HG03135 (cell line): ENCODE measurements around the gene DHX40.
"Not testable (repeated sequence)": the region's sequence is repeated elsewhere in the genome, so short reads cannot be mapped to it uniquely, and the experiment has no call there.

Experiments used
- ATAC-seq: cut with Tn5 transposase; IDR thresholded peaks from one replicate; pipeline ENCODE4 v1.9.1; 2021; ENCODE audit warnings: mild to moderate bottlenecking, moderate library complexity; ENCODE audit not compliant: unreplicated experiment

DHX40 gene

GRCh38 chr17:59627274-59627673 is 61.9 kb downstream of the DHX40 start:
- no peak for ATAC-seq

- no peak for ATAC-seq
Observed at GRCh38 chr17:59627770-59628171, 62.4 kb downstream of the DHX40 start.

- ATAC-seq = no peak
Observed at GRCh38 chr17:59629174-59629573, 63.8 kb downstream of the DHX40 start.

- no peak for ATAC-seq
Observed at GRCh38 chr17:59631276-59631675, 65.9 kb downstream of the DHX40 start.

- ATAC-seq = no peak
Observed at GRCh38 chr17:59632398-59632797, 67.0 kb downstream of the DHX40 start.

- no peak for ATAC-seq
Observed at GRCh38 chr17:59633658-59634359, 68.4 kb downstream of the DHX40 start.

- no peak for ATAC-seq
Observed at GRCh38 chr17:59634632-59635541, 69.5 kb downstream of the DHX40 start.

- ATAC-seq = no peak
Observed at GRCh38 chr17:59637611-59638310, 72.4 kb downstream of the DHX40 start.

- no peak for ATAC-seq
Observed at GRCh38 chr17:59638553-59638952, 73.1 kb downstream of the DHX40 start.

- peak; percentile 71 for ATAC-seq
Observed at GRCh38 chr17:59641799-59642484, 76.5 kb downstream of the DHX40 start.

- no peak for ATAC-seq
Observed at GRCh38 chr17:59642565-59642964, 77.2 kb downstream of the DHX40 start.

- no peak for ATAC-seq
Observed at GRCh38 chr17:59643159-59644140, 78.0 kb downstream of the DHX40 start.

- ATAC-seq = no peak
Observed at GRCh38 chr17:59647288-59647687, 81.9 kb downstream of the DHX40 start.

- ATAC-seq = no peak
Observed at GRCh38 chr17:59649886-59650285, 84.5 kb downstream of the DHX40 start.

GRCh38 chr17:59650642-59651041 is 85.2 kb downstream of the DHX40 start:
- ATAC-seq = no peak

- ATAC-seq = no peak
Observed at GRCh38 chr17:59651346-59651745, 85.9 kb downstream of the DHX40 start.

- ATAC-seq = no peak
Observed at GRCh38 chr17:59652119-59652518, 86.7 kb downstream of the DHX40 start.

GRCh38 chr17:59656624-59657023 is 91.2 kb downstream of the DHX40 start:
- ATAC-seq = not testable (repeated sequence)
